GM19193 (cell line): Measurements from ENCODE around the gene ZSCAN31.

Experiments
- POLR2A ChIP-seq: IDR thresholded peaks from 4 replicates; pipeline ENCODE4 v1.6.1; 2011; ENCODE audit not compliant: insufficient read depth, insufficient read length; ENCODE audit errors: extremely low read depth

Gene ZSCAN31

DNA sequence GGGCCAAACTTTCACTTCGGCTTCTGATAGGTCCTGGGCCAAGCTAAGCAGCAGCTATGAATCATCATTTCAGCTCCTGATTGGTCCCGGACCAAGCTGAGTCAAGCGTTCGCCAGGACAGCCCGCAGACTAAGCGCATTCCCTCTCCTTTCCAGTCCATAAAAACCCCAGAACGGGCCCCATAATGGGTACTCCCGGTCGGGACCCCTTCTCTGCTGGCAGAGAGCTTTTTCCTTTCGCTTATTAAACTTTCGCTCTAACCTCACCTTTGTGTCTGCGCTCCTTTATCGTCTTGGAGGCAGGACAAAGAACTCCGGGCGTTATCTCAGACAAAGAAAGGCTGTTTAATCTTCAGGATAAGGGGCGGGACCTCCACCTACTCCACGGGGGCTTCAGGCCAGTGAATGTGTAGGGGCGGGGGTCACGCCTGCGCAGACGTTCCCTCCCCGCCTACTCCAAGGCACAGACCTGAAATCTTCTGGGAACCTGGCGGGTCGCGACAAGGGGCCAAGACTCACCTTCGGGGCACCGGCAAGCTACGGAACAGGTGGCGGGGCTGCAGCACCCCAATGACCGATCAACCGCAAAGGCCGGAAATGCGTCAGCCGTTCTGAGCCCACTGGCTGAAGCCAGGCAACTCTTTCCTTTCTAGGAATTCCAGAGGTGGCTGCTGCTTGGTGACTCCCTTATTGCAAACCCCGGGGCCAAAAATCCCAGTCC, at the start of gene ZSCAN31:
Gene ZSCAN31 (minus strand): TSS at position 585 of the 720 bp plus-strand sequence. CDS start 6,465 bp downstream, outside the sequence.
- TF ChIP-seq POLR2A: peak; percentile 64

DNA sequence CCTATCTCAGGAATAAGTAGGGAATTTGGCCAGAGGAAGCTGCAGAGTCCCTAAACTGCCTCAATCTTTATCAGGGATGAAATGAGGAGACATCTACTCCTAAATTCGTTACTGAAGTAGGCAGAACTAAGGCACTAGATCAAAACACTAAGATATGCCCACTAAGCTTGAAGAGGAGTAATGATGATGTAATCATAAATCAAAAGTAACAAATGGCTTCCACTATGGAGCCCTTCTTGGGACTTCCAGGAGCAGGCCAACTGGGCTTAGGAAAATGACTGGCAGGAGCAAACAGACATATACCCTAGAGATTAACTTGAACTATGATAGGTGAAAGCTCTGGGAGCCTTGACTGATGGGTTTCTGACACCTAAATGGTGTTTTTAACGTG, 48.2 kb upstream of the ZSCAN31 start:
- no peak for TF ChIP-seq POLR2A

DNA sequence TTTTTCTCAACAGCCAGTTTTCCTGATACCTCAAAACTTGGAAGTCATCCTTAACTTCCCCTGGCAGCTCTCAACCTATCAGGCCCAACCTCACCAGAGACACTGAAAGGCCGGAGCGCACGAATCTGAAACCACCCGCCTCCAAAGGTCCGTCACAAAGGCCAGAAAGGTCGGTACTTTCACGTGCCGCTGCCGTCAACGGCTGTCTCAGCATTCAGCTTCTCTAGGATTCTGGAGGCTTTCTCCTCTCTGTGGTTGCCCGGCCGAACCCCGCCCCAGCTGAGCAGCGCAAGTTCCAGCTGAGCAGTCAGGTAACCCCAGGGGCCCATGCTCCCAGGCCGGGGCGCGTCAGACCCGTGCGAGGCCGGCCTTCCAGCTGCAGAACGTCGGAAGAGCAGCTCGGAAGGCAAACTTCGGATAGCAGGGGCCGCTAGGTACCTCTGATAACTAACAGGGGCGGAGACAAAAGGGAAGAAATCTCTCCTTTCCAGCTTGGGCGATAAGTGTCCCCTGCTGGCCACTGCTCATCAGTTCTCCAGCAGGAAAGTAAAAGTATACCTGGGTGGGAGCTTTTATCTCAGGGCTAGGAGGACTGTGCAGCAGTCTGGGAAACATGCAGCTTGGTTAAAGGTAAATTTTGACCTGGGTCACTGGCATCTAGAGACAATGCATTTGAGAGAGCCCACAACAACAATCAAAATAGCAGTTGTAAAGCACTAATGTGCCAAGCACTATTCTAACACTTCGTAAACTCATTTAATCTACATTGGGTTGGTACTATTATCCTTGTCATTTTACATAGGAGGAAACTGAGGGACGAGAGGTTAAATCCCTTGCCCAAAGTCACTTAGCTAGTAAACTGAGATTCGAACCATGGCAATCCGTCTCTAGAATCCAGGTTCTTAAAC, 47.5 kb upstream of the ZSCAN31 start:
- TF ChIP-seq POLR2A: peak; percentile 51

DNA sequence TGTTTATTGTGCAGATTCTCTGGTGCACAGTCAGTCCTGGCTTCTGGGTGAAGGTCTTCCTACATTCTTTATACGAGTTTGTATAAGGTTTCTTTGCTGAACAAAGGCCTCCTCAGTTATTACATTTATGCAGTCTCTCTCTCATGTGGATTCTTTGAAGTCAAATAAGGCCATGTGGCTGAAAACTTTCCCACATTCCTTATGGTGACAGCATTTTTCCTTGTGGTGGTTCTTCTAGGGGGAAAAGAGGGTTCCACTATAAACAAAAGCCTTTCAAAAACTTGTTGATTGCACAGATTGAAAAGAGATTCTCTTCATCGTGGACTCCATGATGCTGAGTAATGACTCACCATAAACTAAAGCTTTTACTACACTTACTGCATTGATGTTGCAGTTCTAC, 44.4 kb upstream of the ZSCAN31 start:
- TF ChIP-seq POLR2A: no peak

DNA sequence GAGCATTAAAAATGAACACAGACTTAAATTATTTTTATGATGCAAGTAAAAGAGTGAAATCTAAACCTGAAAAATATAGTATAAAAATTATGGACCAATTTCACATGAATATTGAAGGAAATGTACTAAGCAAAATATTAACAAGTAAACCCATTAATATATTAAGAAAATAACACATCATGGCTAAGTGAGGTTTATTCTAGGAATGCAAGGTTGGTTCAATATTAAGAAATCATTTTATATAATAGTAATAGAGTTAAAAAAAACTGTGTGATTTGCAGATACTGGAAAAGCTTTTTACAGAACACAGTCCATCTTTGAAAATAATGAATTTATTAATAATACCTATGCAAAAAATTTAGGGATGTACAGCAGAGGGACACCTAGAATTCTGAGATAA, 42.7 kb upstream of the ZSCAN31 start:
- TF ChIP-seq POLR2A: no peak

DNA sequence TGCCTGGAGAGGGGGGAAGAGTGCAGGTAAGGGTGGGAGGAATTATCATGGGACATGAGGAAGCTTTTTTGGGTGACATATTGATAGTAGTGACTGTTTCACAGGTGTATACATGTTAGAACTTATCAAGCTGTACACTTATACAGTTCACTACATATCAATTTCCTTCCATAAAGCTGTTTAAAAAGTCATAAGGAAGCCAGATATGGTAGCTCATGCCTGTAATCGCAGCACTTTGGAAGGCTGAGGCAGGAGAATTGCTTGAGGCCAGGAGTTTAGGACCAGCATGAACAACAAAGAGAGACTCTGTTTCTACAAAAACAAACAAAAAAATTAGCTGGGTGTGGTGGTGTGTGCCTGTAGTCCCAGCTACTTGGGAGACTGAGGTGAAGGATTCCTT, 41.9 kb upstream of the ZSCAN31 start:
- no peak for TF ChIP-seq POLR2A

DNA sequence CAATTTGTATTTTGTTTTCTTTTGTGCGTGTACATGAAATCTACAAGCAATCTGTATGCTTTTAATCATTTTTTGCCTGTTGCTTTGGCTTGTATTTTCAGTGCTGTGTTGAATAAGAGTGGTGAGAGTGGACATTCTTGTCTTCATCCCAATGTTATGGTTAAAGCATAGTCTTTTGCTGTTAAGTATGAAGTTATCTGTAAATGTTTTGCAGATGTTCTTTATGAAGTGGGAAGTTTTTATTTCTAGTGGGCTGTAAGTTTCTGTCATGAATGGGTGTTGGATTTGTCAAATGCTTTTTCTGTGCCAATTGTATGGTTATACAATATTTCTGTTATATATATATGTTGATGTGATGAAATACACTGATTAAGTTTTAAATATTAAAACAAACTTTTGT, 38.0 kb upstream of the ZSCAN31 start:
- TF ChIP-seq POLR2A: no peak

DNA sequence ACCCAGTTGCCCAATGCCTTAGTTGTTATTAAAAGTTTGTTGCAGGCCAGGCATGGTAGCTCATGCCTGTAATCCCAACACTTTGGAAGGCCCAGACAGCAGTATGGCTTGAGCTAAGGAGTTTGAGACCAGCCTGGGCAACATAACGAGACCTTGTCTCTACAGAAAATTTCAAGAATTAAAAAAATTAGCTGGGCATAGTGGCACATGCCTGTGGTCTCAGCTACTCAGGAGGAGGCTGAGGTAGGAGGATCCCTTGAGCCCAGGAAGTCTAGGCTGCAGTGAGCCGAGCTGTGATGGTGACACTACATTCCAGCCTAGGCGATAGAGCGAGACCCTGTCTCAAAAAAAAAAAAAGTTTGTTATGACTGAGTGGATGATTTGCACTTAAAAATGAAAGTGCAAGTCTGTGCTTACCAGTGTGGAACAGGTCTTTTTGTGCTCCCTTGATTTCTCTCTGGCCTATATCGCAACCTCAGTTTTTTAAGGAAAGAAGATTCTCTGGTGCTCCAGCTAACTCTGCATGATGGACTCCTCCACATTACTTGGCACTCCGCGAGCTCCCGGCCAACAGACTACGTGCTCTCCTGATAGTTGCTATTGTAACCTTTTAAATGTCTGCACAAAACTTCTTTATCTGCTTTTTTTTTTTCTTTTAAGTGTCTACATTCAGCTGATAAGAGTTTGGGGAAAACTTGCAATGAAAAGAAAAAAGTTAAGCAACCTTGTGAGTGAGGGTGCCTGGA, 35.9 kb upstream of the ZSCAN31 start:
- TF ChIP-seq POLR2A: no peak

DNA sequence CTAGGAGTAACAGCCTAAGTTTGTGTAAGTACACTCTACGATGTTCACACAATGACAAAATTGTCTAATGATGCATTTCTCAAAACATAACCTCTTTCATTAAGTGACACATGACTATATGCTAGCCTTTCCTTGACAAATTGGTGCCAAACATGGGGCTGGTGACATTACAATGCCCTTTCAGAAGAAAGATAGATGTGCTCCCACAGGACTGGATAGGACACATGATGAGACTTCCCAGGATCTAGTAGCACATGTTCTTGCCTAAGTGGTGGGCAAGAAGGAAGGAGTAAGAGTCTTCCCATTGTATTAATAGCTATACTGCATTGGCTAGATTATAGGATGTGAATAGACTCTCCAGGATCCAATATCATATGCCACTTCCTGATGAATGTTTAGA, 35.3 kb upstream of the ZSCAN31 start:
- no peak for TF ChIP-seq POLR2A

DNA sequence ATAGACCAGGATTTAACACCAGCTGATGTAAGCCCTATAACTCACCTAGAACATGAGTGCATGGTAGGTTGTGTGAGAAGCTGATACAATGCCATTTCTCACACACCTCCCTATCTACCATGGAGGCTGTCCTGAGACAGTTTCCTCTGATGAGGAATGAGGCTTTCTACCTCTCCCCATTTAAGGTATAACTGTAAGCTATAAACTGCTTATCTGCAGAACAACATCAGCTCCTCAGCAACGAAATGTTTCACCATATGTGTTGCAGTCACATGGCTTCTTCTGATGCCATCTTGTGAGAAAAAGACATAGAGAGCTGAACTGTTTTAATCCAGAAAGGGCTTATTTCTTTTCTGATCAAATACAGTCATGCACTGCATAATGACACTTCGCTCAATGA, 34.5 kb upstream of the ZSCAN31 start:
- no peak for TF ChIP-seq POLR2A

DNA sequence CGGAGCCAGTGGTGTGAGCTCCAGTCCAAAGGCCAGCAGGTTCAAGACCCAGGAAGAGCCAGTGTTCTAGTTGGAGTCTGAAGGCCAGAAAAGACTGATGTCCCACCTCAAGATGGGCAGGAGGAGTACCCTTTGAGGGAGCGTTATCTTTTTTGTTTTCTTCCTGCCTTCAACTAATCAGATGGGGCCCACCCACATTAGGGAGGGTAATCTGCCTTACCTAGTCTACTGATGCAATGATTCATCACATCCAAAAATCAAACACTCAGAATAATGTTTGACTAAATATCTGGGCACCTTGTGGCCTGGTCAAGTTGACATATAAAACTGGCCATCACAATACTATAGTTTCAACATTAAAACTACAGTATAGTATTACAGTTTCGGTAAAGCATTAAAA, 33.5 kb upstream of the ZSCAN31 start:
- no peak for TF ChIP-seq POLR2A

DNA sequence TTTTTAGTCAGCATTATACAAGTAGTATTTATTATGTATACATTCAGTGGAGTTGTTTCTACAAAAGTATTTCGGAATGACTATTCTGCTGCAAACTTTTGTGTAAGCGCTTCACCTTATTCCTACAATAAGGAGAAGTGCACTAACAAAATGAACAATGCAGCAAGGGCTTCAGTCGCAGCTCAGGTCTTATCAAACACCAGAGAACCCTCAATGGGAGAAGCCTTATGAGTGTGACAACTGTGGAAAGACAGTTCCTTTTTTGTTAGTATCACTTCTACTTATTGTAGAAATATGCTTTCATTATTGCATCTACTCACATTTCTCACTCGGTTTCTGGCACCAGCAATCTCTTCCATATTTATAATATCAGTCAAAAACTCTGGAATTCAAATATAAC, 32.6 kb upstream of the ZSCAN31 start:
- TF ChIP-seq POLR2A: no peak

DNA sequence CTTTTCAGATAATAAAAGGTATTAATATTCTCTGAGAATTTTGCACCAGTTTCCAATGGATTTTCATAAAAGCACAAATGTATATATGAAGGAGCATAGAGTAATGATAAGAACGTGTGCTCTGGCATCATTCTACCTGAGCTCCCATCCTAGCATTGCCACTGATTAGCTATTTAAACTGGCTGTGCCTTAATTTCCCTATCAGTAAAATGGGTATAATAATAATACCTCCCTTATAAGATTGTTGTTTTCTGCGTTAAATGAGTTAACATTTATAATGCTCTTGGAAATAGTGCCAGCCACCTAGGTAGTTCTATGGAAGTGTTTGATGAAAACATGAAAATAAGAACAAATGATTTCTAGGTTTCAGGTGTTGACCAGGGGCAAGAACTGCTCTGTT, 25.0 kb upstream of the ZSCAN31 start:
- no peak for TF ChIP-seq POLR2A

DNA sequence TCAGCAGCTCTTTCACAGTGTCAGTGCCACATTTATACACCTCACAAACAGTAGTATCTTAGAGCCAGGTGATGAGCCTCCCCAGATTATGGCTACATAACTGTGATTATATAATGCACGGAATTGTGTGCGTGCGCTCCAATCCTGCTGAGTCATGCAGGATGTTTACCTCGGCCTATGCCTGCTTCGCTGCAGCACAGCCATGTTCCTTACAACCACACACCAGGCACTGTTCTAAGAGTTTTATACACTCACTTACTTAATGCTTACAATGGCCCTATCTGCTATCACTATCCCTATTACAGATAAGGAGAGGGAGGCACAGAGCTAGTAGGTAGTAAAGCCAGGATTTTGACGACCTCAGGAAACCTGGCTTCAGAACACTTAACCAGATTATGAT, 21.1 kb upstream of the ZSCAN31 start:
- no peak for TF ChIP-seq POLR2A

DNA sequence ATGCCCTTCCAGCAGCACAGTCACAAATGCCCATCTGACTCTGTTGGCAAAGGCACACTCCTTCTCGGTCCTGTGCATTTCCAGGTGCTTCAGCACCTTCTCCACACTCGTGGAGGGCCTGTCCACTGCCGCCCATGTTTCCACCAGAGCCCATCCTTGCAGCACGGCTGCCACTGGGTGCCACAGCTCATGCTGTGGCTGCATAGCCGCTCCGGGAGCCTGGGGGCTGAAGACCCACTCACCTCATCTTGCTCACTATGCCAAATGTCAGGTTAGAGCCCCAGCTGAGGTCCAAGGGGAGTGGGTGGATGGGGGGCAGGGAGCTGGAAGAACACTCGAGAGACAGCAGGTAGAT, 20.7 kb upstream of the ZSCAN31 start:
- TF ChIP-seq POLR2A: no peak
